AG04449 (cell line): ENCODE measurements around the gene FANCL.

ENCODE experiments used
- CTCF ChIA-PET: fragments of 350-600 bp; formaldehyde crosslinking; extraction: SDS; loops from one replicate; lab custom pipeline; 2021; ENCODE audit warnings: antibody characterized with exemption; lab: Yijun Ruan, JAX
- POLR2A ChIA-PET: fragments of 400-600, 350-600 bp; formaldehyde crosslinking; extraction: SDS; loops from one replicate; lab custom pipeline; 2020; ENCODE audit warnings: antibody characterized with exemption, inconsistent platforms; lab: Yijun Ruan, JAX
- DNase-seq: peaks from one replicate; pipeline ENCODE4 v3.0.0-alpha.2; 2010; ENCODE audit warnings: low read depth, low spot score
- H3K4me3 ChIP-seq: 2 replicates; pipeline ENCODE4 v1.5.1; 2011; ENCODE audit warnings: low read depth, mild to moderate bottlenecking, control low read depth, low read length
- TF ChIP-seq, protein P1 (sequence below): IDR thresholded peaks from one replicate; pipeline ENCODE4 v1.5.1; 2011; ENCODE audit warnings: mild to moderate bottlenecking, moderate library complexity, low read length, control low read depth, inconsistent platforms; ENCODE audit not compliant: insufficient read depth; ENCODE audit errors: missing control alignments

The FANCL gene

DNA sequence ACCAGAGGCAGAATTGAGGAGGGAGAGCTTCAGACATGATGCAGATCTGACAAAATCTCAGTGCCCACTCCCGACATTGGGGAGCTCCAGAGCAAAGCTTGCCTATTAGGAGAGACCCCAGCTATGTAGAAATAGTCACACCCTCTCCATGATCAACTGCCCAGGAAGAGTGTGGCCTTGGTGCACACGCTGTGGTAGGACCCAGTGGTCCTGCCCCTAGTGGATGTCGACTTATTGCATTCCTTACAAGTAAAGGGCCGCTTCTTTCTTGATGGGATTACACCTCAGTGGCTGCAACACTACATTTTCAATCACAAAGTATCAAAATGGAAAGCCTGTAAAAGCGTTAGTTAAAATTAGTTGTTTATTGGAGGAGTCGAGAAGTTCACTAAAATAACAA, 130.4 kb downstream of the FANCL start:
- no peak for DNase-seq
- TF ChIP-seq, protein P1, sequence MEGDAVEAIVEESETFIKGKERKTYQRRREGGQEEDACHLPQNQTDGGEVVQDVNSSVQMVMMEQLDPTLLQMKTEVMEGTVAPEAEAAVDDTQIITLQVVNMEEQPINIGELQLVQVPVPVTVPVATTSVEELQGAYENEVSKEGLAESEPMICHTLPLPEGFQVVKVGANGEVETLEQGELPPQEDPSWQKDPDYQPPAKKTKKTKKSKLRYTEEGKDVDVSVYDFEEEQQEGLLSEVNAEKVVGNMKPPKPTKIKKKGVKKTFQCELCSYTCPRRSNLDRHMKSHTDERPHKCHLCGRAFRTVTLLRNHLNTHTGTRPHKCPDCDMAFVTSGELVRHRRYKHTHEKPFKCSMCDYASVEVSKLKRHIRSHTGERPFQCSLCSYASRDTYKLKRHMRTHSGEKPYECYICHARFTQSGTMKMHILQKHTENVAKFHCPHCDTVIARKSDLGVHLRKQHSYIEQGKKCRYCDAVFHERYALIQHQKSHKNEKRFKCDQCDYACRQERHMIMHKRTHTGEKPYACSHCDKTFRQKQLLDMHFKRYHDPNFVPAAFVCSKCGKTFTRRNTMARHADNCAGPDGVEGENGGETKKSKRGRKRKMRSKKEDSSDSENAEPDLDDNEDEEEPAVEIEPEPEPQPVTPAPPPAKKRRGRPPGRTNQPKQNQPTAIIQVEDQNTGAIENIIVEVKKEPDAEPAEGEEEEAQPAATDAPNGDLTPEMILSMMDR: no peak
- POLR2A ChIA-PET: no interaction called here
- no peak overlapping the region for H3K4me3 ChIP-seq
- CTCF ChIA-PET: no interaction called here

DNA sequence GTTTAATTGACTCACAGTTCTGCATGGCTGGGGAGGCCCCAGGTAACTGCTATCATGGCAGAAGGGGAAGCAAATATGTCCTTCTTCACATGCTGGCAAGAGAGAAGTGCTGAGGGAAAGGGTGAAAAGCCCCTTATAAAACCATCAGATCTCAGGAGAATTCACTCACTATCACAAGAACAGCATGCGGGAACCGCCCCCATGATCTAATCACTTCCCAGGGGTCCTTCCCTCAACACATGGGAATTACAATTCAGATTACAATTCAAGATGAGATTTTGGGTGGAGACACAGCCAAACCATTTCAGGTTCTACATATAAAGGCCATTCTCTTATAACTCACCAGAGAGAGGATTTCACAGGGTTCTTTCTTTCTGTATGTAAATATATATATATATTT, 131.6 kb downstream of the FANCL start:
- POLR2A ChIA-PET: no interaction called here
- TF ChIP-seq, protein P1: no peak
- CTCF ChIA-PET: no interaction called here
- no peak overlapping the region for H3K4me3 ChIP-seq
- DNase-seq: no peak
